ENCODE results near the gene TULP4.

DNA sequence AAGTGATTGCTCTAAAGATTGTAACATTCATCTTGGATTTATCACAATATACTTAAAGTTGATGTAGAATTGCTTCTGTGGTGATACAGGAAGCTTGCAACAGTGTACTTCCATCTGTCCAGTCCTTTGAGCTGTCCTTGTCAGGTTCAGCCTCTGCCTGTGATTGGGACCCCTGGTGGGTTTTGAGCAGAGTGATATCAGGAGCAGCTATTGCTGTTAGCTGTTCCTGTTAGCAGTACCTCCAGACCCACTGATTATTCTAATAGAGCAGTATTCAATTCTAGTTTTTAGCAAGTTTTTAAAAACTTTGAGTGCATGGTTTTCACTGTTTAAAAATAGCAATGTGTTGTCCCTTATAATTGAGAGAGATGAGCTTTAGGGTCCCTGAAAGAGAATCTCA is 48.8 kb downstream of the TULP4 start:
- TF ChIP-seq EZH2 (IDR thresholded peaks at IDR 0.05) (no peak), POLR2AphosphoS5 (IDR thresholded peaks at IDR 0.05; ENCODE audit: borderline replicate concordance, low read depth, low read length) (no peak), FOXP2 (optimal IDR thresholded peaks at IDR 0.05; ENCODE audit: control extremely low read depth, extremely low read length, insufficient read depth) (no peak)

Data from SK-N-MC (cell line).